22Rv1 (cell line): Measurements from ENCODE around the gene FUT8.

Experiments used
- H3K27ac ChIP-seq: fragments of 450-650 bp; 2 replicates; pipeline ENCODE4 v1.5.1; 2017
- CTCF ChIP-seq: fragments of 450-650 bp; IDR thresholded peaks from 2 replicates; pipeline ENCODE4 v1.5.1; 2017; ENCODE audit warnings: mild to moderate bottlenecking
- ZFX ChIP-seq: fragments of 450-650 bp; IDR thresholded peaks from 2 replicates; pipeline ENCODE4 v1.6.1; 2017; ENCODE audit warnings: antibody characterized with exemption, borderline replicate concordance

Gene FUT8

DNA sequence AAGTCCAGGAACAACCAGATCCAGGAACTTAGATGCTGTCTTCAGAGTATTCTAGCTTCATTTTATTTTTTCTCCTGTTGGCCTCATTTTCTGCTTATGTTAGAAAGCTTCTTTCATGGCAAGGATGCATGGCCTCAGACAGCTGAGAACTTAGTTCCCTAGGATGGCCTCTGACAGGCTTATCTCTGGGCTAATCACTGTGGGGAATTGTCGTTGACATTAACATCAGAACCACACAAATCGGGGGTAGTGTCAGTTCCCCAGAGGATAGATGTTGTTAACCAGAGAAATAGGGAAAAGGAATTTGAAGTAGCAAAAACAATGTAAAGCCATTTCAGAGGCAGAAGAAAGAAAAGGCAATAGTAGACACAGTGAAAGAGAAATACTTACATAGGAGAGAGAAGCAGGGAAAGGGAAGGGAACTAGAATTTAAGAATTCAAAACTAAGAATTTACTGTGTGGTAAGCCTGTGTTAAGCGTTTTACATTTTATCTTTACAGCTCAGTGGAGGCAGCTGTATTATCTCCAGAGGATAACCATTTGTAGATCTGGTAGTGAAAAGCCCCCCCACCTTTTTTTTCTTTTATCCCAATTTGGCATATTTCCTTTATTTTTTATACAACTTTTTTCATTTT, 21.8 kb downstream of the FUT8 start:
- TF ChIP-seq ZFX (no peak), CTCF (no peak)
- no peak overlapping the region for H3K27ac ChIP-seq

DNA sequence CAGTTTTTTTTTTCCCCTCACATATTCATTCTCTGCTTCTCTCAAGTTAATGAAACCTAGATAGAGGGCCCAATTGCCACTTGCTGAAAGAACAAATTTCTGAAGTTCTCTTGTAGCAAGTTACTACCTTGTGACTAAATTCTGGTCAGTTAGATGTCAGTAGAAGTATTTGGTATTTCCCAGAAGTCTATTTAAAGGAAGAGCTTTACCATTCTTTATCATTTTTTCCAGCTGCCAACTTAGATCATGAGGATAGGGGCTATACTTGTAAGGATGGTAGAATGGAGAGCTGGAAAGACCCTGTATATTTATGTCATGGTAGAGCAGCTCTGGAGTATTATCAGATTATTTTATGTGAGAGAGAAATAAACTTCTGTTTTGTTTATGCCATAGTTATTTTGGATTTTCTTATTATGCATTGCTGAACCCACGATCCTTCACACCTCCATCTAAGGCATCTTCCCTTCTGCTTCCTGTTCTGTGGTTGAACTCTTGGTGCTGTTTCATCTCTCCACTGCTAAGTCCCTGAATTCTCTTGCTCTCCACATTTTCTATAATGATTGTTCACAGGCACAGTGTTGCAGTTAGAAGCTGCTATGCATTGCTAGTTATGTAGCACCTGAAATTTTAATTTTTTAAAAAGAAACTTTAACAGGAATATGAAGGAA, 25.9 kb downstream of the FUT8 start:
- TF ChIP-seq ZFX (no peak), CTCF (no peak)
- no peak overlapping the region for H3K27ac ChIP-seq

DNA sequence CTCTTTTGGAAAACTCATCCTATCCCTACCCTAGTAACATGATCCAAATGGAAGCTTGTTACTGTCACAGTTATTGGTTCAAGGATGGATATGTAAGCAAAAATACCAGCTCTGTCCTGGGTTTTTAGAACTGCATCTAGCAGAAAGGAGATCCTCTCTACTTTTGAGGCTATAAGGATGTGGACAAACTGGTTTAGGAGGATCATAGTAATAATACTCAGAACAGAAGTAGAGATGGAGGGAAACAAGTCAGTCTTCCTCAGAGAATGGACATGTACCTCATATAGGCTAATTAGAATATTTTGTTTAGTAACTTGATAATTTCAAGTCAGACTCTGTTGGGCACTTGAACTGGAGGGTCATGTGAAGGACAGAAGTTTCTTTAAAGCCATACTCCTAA, 26.6 kb downstream of the FUT8 start:
- TF ChIP-seq ZFX: no peak
- TF ChIP-seq CTCF: no peak
- no peak overlapping the region for H3K27ac ChIP-seq

GRCh38 chr14:65440230-65440629, 27.7 kb downstream of the FUT8 start:
- no peak overlapping the region for H3K27ac ChIP-seq
- TF ChIP-seq ZFX (no peak), CTCF (no peak)

DNA sequence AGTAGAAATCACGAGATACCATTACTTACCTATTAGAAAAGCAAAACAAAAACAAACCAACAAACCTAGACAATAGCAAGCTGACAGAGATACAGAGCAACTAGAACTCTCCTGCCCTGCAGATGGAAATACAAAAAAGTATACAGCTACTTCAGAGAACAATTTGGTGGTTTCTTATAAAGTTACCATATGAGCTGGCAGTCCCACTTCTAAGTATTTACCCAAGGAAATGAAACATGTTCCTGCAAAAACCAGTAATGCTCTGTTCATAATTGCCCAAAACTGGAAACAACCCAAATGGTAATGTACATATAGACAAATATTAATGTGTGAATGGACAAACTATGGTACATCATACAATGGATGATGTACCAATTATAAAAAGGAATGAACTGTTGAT, 31.7 kb downstream of the FUT8 start:
- no peak for TF ChIP-seq ZFX
- no peak for TF ChIP-seq CTCF
- no peak overlapping the region for H3K27ac ChIP-seq

DNA sequence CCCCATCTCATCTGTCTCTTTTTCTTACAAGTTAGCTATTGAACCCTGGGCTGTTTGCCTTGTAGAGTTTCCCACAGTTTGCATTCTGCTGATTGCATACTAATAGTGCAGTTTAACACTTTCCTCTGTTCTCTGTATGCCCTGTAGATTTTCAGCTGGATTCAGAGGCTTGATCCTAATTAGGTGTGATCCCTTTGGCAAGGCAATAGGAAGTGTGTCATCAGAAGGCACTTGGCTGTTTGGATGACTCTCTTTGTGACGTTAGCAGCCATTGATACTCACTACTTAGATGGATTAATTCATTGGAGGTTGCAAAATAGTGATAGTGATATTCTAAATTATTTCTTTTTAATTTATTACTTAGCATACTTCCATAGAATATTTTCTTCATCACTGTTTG, 33.6 kb downstream of the FUT8 start:
- no peak for TF ChIP-seq CTCF
- no peak for TF ChIP-seq ZFX
- H3K27ac ChIP-seq: no peak overlapping the region

DNA sequence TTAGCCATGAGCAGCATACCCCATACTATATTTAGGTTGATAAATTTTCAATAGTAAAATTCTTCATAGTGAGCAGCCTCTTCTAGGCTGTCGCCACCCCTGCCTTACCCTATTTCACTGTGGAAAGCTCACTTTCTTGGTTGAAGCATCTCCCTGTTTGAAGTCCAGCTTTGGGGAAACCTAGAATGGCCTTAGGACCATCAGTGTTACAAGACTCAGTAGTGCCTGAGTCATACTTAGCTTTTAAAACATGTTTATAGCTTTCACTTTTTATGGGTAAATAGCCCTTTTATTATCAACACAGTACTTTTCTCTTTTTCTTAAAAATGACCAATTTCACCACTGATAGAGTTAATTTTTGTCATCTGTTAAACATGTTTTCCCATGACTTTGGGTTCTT, 37.1 kb downstream of the FUT8 start:
- TF ChIP-seq CTCF (no peak), ZFX (no peak)

More for the DNA sequence above, 37.1 kb downstream of the FUT8 start:
- H3K27ac ChIP-seq: no peak overlapping the region
